Measurements from ENCODE around the gene TIMM10.
A peak's percentile ranks its signal among the peaks of the same experiment; 100 is the strongest.

The TIMM10 gene

DNA sequence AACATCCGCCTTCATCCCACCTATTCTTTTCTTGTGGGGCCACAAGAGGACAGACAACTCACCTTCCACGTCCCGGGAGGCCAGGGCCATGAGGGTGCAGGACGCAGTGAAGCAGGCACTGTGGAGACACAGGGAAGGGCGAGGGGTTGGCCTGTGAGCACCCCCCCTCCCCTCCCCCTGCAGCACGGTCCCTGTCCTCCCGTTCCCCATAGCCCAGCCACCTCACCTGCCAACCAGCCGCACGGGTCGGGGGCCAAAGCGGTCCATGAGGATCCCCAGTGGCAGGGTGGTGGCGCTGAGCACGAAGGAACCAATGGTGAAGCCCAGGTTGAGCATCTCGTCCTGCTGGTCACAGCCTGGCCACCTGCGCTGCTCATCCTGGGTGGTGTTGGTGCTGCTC is 29.6 kb downstream of the TIMM10 start:
- DNase-seq = no peak

DNA sequence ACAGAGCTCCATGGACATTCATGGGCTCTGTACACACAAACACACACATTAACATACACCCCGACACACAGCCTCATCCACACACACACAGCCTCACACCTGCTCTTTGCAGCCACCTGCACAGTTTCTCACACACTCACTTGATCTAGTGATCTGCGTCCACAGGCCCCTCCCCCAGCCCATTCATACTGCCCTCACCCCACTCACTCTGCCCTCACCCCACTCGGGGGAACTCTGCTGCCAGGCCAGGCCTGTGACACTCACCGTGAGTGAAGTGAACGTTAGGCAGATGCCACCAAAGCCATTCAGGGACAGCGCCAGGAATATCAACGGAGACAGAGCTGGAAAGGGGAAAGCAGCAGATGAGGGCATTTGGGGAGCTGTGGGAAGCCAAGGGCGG is 30.0 kb downstream of the TIMM10 start:
- no peak for DNase-seq

DNA sequence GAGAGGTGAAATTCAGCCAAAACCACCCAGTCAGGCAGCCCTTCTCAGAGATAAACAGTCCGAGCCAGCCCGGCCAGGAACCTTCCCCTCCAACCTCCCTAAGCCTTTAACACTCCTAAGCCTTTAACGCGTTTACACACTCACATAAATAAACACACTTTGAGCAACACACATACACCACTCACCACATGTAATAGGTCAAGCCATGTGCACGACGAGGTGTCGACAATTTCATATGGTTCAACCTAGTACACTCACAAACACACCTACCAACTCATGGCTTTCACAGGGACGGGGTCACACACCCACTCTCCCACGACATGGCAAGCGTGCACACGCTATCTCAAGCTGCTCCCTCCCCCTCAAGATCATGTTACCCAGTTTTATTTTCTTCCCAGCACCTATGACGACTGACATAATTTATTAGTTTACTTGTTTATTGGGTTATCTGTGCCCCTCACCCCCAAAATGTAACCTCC is 30.5 kb downstream of the TIMM10 start:
- DNase-seq = no peak

DNA sequence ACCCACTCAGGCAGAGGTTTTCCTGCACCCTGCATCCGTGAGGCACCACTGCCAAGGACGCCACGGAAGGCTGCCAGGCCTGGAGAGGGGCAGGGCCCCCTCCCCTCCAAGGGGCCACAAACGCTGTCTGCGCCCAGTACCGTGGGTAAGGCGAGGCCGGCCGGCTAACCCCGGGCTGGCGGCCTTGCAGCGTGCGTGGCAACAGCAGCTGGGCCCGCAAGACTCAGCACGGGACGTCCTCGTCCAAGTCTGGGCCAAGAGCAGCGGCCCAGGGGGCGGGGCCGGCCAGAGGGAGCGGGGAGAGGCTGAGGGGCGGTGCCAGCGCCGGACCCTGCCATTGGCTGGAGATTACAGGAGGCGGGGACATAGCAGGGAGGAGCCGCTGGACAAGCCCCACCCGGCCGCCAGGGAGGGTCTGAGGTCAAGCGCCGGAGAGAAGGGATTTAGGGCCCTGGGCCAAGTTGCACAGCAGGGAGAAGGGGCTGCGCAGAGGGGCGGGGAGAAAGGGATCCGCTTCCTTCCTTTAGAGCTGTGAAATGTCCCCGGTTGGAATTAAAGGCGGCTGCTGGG is 31.1 kb downstream of the TIMM10 start:
- DNase-seq = no peak

DNA sequence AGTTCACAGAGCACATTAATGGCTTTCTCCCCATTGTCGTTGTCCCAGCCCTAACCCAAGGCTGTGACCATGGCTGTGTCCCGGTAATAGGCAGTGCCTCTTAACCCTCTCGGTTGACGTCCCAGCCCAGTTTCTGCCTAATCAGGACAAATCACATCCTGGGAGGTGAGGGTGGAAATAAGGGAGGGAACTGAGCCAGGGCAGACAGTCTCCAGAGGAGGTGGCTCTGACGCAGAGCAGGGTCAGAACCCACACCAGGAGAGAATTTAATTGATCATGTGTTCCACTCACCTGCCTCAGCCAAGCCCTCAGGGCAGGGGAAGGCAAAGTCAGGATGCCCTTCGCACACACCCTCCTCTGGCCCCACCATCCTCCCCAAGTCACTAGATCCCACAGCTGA is 32.0 kb downstream of the TIMM10 start:
- DNase-seq = no peak

DNA sequence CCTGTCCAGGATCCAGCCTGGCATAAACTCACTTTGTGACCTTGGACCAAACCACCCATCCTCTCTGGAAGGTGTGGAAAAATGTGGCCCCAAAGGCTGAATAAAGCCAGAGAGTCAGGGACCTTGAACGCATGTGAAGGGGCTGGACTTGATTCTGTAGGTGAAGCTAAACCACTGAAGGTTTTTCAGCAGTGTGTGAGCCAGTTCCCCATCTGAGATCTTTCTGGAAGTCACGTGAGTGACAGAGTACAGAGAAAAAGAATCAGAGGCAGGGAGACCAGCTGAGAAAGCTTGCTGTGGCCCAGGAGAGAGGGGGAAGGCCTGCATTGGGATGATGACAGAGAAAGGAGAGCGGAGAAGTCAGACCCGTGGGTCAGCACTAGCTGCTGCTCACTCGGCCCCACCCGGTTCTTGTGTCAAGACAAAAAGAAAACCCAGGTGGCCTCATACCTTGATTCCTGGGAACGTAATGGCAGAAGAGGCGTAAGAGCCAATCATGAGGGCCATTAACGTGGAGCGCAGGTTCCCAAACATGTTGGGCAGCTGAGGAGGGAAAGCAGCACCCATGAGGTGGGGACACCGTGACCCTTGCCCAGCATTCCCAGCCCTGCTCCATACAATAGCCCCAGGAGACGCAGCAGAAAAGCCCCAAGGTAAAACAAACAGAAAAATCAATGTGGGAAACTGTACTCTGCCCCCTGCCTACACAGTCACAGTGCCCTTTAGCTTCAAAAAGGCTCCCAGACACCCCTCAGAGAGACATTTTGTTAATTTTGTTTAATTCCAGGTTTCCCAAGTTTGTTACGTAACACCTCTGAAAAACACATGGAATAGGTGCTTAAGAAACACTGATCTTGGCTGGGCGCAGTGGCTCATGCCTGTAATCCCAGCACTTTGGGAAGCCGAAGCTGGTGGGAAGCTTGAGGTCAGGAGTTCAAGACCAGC is 33.0 kb downstream of the TIMM10 start:
- DNase-seq = no peak

DNA sequence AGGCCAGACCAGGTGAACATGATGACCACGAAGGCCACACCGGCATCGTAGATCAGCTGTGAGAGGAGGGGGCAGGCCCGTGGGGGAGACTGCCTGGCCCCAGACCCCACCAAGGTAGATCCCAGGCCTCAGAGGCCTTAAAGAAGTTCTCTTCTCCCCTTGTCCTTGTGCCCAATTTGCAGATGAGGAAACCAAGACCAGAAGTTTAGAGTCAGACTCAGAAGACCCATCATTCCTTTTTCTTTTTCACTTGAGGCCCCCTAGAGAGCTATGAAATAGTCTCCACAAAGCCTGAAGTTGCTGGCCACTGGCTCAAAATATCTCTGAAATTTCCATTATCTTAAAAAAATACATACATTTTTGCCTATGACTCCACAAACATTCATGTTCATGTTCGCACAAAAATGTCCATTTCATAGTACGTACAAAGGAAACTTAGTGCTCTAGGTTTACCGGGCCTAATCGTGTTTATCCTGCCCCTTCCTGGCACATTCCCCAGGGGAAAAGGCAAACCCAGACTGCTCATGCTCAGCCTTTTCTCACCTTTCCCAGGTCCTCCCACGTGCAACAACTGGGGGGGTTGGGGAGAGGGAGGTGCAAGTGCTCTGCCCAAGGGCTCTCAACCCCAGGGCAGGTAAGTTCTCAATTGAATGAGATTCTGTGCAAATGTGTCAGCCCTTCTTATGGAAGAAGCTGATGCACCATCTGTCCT is 34.3 kb downstream of the TIMM10 start:
- no peak for DNase-seq

DNA sequence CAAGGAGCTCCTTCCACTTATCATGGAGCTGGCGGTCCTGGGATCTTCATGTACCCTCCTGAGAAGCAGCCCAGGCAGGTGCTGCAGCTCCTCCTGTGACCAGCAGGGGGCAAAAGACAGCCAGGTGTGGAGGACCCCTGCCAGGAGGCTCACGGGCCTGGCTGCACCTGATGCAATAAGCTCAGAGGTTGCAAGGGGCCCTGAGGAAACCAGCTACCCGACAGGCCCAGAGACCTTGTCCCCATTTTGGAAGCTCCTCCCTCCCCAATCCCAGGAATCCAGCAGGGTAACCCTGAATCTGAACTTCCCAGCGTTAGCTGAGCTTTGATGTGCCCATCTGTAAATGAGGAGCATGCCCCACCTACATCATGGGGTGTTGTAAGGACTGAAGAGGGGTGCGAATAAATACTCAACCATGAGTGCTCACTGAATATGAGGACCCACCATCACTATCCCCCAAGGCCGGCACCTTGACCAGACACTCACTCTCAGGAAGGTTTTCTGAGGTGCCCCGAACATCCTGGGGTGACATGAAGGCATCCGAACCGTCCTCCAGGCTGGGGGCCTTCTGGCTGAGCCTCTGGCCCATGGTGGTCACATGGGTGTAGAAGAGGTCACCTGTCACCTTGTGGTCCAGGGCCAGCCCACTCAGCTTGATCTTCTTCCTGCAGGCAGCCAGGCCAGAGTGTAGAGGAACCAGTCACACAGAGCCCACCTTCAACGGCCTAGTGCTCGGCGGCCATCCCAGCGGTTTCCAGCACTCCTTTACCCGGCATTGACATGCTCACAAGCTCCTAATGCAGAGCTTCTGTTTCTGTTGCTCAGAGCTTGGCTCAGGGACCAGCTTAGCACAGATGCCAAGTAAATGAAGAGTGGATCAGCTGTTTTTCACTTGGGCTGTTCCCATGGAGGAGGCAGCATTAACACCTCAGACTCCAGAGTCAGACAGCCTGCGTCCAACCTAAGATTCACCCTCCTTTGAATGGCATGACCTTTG is 36.7 kb downstream of the TIMM10 start:
- DNase-seq = peak; percentile 74

DNA sequence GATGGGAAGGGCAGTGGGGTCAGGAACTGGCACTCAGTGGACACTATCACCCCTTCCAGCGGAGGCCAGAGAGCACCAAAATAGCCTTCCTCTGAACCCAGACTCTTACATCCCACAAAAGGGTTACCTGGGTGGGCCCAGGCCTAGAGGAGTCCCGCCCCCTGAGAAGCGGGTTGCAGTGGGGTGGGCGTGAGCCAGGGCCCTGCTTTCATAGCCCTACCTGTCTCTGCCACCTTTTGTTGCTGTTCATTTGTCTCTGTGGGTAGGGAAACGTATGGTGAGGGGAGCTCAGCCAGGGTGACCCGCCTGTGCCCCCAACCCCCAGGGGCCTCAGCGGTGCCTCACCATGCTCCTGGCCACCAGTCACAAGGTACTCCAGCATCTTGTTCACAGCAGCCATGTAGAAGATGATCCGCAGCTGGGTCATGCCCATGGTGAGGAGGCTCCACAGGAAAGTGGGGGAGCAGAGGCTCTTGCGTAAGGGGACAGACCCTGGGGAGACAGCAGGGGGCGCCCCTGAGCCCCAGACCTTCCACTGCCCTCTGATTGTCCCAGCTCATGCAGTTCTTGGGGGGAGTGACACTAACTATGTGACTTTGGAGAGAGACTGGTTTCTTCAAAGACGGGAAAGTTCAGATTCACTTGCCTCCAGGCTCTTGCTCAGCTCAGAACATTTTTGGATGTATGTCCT is 39.0 kb downstream of the TIMM10 start:
- DNase-seq = peak; percentile 34

DNA sequence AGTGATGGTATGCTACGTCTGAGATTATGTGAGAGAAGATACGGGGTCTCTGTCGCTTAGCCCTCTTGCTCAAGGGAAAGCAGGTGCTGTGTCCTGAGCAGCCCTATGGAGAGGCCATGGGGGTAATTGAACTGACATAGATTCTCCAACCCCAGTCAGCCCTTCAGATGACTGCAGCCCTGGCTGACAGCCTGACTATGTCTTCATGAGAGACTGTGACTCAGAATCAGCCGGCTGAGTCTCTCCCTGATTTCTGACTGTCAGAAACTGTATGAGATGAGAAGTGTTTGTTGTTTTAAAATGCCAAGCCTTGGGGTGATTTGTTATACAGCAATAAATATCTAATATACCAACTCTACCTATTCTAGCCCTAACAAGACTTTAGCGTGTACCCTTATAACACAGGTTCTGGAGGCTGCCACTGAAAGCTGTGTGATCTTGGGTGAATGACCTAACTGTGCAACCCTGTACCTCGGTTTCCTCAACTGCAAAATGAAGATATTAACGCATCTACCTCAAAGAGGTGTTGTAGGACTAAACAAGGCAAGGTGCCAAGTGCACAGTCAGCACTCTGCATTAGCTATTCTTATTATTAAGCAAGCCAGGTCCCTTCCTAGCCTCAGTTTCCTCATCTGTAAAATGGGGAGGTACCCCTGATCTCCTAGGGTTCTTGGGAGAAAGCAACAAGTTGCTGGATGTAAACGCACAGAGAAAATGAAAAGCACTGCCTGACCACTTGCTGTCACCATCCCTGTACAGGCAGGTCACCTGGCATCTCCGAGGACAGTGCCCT is 39.9 kb downstream of the TIMM10 start:
- no peak for DNase-seq

DNA sequence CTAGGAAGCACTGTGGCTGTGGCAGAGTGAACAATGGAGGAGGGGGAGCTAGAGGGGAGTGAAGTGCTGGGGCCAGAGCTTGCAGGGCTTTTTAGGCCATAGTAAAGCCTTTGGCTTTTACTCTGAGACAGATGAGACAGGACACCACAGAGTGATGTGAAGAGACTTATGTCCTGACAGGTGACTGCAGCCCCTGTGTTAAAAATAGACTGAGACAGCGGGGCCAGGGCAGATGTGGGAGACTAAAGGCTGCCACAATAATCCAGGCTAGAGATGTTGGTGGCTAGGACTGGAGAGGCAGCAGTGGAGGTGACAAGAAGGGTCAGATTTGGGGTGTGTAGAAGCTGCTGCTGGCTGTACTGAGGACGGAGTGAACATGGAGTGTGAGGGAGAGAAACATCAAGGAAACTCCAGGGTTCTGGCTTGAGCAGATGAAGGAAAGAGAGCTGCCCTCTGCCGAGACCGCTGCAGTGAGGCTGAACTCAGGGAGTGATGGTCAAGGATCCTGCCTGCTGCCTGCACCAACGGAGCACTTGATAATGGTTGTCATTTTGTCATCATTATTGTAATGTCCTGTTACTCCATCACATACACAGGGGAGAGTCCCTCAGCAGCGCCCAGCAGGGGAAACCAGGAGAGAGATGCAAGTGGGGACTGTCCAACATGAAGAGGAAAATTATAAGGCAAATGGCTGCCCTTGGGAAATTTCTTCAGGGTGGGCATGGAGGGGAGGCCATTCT is 42.5 kb downstream of the TIMM10 start:
- DNase-seq = no peak

DNA sequence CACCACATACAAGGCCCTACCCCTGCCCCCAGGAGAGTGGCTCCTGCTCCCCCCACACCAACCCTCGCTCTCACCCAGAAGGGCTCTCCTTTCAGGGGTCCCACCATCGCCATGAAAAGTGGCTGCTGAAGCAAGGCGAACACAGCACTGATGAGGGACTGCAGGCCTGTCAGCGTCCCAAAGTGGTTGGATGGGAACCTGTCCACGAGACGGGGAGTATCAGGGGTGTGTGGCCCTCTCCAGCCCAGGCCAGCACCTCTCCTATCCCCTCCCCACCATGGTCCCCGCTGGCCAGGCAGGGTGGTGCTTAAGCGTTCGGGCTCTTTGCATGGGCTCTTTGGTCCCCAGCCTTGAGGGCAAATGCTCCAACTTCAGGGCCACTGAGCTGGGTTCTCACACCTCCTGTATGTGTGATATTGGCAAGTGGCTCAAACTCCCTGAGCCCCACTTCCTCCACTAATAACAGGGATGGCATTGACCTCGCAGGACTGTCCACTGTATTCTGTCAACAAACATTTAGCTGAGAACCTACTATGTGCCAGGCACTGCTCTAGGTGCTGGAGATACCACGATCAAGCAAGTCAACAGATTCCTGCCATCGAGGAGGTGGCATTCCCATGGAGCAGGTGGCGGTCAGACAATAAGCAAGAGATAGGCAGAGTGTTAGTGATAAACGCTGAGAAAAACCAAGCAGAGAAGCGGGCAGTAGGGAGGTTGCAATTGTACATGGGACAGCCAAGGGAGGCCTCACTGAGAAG is 43.4 kb downstream of the TIMM10 start:
- DNase-seq = no peak

DNA sequence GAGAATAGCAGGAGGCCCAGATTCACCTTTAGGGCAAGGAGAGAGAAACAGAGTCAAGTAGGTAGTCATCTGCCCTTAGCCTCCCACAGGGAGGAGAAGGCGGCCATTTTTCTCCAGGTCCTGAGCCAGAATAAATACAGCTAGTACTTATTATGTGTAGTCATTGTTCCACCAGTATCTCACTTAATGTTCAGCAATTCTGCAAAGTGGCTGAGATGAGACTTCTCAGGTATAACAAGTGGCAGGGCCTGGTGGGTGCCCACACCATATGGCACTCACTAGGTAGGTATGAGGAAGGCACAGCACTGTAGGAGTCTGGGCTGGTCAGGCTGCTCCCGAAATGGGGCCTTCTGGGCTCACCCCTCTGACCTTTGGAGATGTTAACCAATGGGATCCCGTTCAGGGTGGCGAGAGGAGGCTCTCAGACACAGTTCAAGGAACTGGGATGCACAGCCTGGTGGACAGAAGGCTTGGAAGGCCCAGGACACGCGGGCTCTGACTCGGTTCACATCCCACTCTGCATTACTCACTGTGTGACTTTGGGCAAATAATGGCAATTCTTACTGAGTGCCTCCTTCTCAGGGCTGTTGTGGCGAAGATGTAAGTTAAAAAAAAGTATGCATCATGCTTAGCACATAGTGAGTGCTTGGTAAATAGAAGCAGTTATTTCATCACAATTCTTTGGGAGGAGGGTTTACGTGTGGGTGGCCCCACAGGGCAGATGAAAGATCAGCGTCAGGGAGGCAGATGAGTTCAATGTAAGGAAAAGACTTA is 45.1 kb downstream of the TIMM10 start:
- no peak for DNase-seq

DNA sequence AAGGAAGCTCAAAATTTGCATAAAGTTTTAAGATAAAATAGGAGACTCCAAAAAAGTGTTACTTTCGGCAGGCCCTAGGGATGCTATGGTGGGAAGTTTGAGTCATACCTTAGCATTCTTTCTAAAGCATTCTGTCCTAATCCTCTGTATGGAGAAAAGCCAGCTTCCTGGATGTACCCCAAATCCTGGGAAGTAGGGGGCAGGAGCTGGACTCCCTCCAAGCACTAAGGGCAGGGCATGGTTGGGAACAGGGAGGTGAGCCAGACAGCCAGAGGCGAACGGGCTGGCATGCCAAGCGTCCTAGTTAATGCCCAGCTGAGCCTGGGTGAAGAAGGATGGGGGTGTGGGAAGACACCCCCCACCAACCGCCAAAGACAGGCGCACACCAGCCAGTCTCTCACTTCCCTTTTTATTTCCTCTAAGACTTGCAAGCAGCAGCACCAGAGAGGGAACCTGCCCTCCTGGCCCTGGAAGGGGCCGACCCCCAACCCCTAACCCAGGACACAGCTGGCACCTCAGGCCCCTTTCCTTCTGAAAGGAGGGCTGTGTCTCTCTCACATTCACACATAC is 46.3 kb downstream of the TIMM10 start:
- DNase-seq = no peak

DNA sequence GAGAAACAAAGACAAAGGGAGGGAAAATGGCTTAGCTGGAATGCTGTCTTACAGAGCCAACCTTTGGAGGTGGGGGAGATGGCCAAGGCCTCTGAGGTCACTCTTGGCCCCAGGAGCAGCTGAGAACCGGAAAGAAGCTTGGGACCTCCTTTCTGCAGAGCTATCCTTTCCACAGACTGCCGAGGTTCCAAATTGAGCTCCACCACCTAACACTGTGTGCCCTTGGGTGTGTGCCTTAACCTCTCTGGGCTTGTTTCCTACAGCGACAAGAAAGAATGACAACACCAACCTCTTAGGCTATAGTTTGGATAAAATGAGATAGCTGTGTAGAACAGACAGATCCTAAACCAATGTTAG is 47.0 kb downstream of the TIMM10 start:
- no peak for DNase-seq

DNA sequence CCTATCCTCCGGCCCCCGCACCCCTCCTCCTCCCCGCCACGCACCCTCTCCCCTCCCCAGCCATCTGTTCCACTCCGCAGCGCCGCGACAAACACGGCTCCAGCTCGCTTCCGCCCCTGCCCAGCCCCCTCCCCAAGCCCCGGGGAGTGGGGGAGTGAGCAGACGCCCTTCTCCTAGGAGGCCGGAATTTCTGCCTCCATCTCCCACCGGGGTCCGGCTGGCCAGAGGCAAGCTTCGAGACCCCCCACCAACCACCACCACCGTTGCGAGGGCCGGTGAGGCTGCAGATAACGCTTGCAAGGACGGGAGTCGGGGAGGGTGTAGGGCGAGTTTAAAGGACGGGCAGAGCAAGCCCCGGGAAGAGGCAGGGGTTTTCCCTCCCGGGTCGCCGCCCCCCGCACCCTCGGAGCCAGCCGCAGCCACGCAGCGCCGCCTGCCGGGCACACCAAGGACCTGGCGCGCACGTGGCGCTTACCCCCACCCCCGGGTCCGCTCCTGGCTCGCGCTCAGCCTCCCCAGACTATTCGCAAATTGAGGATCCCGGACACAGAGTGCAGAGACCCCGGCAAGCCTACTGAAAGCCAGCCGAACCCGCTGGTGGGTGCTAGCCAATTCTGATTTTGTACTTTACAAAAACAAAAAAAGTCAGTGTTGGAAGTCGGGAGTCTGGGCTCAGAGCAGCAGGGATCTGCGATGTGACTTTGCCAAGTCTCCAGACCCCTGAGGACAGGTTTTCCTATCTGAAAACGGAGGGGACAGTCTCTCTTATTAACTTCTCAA is 47.6 kb downstream of the TIMM10 start:
- DNase-seq = peak; percentile 59
